Natural killer cell treated with Interleukin-12 subunit alpha and Interleukin-12 subunit beta and Interleukin-15 and Interleukin-18, amount 100 ng/mL, for 72 hours (primary cell): Measurements from ENCODE around the gene UVSSA. TPM values are rescaled to one million over a fixed set of nuclear protein-coding genes. Genes with fewer than 3 reads are reported as not detected.

Experiments
- ATAC-seq, 2 donors: fragments of 150-1000 bp; cut with Tn5 transposase in 1 of 2; sonication (Bioruptor Pico), chemical (Tn5 transposase) in 1 of 2; 2 replicates each; pipeline ENCODE4 v1.10.0; 2021
- DNase-seq: peaks from one replicate; pipeline ENCODE4 v3.0.0; 2022; ENCODE audit warnings: low spot score
- H3K27ac Mint-ChIP-seq, 2 donors: 1 replicate in 1 of 2; 2 replicates in 1 of 2; pipeline ENCODE4 v1.8.0; 2022; ENCODE audit warnings: mixed read lengths in 2 of 2, mild to moderate bottlenecking in 1 of 2, moderate library complexity in 1 of 2
- H3K27me3 Mint-ChIP-seq, 2 donors: 1 replicate in 1 of 2; 2 replicates in 1 of 2; pipeline ENCODE4 v1.8.0; 2022; ENCODE audit warnings: mixed read lengths in 2 of 2
- H3K36me3 Mint-ChIP-seq: one replicate; pipeline ENCODE4 v1.8.0; 2022; ENCODE audit warnings: mixed read lengths
- H3K4me1 Mint-ChIP-seq, 2 donors: 1 replicate in 1 of 2; 2 replicates in 1 of 2; pipeline ENCODE4 v1.8.0; 2022; ENCODE audit warnings: low read depth in 2 of 2, mixed read lengths in 2 of 2, mild to moderate bottlenecking in 1 of 2
- H3K4me3 Mint-ChIP-seq: one replicate; pipeline ENCODE4 v1.8.0; 2022; ENCODE audit warnings: mixed read lengths
- H3K9me3 Mint-ChIP-seq: 2 replicates; pipeline ENCODE4 v1.8.0; 2022; ENCODE audit warnings: mixed read lengths
- total RNA-seq, 2 donors: library from RNA; stranded (reverse); gene quantifications; one replicate each; pipeline ENCODE4 v1.2.3, GENCODE V29; 2022

Gene UVSSA
- total RNA-seq, 2 donors from 2014 or later: 19.6 to 25.1 TPM

- Mint-ChIP-seq H3K27me3 (peaks cover 0 to 3% of the 10 kb centered on the region in 2 donors), H3K27ac (no peak overlapping the region), H3K9me3 (no peaks in the 10 kb centered on the region), H3K36me3 (peaks cover 4% of the 10 kb centered on the region), H3K4me3 (no peak overlapping the region), H3K4me1 (peaks cover 0 to 2% of the 10 kb centered on the region in 2 donors)
- DNase-seq: no peak
- ATAC-seq: no peak
Measured at GRCh38 chr4:1396806-1397455, 49.9 kb downstream of the UVSSA start.

- H3K27me3 Mint-ChIP-seq: peaks cover 0 to 7% of the 10 kb centered on the region in 2 donors
- no peak overlapping the region for H3K27ac Mint-ChIP-seq
- H3K36me3 Mint-ChIP-seq: peaks cover 4% of the 10 kb centered on the region
- ATAC-seq (no peak), DNase-seq (no peak)
- peaks cover 0 to 2% of the 10 kb centered on the region in 2 donors for H3K4me1 Mint-ChIP-seq
- no peaks in the 10 kb centered on the region for H3K9me3 Mint-ChIP-seq
- H3K4me3 Mint-ChIP-seq: no peak overlapping the region
Measured at GRCh38 chr4:1398681-1399507, 51.9 kb downstream of the UVSSA start.

- Mint-ChIP-seq H3K9me3 (no peaks in the 10 kb centered on the region), H3K4me3 (no peak overlapping the region), H3K4me1 (peaks cover 0 to 2% of the 10 kb centered on the region in 2 donors), H3K36me3 (peaks cover 4% of the 10 kb centered on the region), H3K27me3 (peaks cover 0 to 8% of the 10 kb centered on the region in 2 donors), H3K27ac (no peak overlapping the region)
- ATAC-seq: no peak
- DNase-seq: peak; percentile 53
Measured at GRCh38 chr4:1399508-1400190, 52.6 kb downstream of the UVSSA start.

- Mint-ChIP-seq H3K27me3 (peaks cover 3 to 9% of the 10 kb centered on the region in 2 donors), H3K4me3 (no peak overlapping the region), H3K9me3 (no peaks in the 10 kb centered on the region), H3K4me1 (peaks cover 0 to 2% of the 10 kb centered on the region in 2 donors), H3K27ac (no peak overlapping the region), H3K36me3 (peaks cover 4% of the 10 kb centered on the region)
- ATAC-seq (no peak), DNase-seq (no peak)
Measured at GRCh38 chr4:1400191-1400805, 53.3 kb downstream of the UVSSA start.

- H3K4me1 Mint-ChIP-seq: no peaks in the 10 kb centered on the region
- H3K27me3 Mint-ChIP-seq: peaks cover 7 to 11% of the 10 kb centered on the region in 2 donors
- ATAC-seq (no peak), DNase-seq (no peak)
- H3K9me3 Mint-ChIP-seq: no peaks in the 10 kb centered on the region
- no peak overlapping the region for H3K27ac Mint-ChIP-seq
- no peak overlapping the region for H3K4me3 Mint-ChIP-seq
- H3K36me3 Mint-ChIP-seq: no peaks in the 10 kb centered on the region
Measured at GRCh38 chr4:1400831-1401408, 53.9 kb downstream of the UVSSA start.

GRCh38 chr4:1401409-1402020 is 54.5 kb downstream of the UVSSA start:
- Mint-ChIP-seq H3K27ac (no peak overlapping the region), H3K9me3 (no peaks in the 10 kb centered on the region), H3K4me1 (no peaks in the 10 kb centered on the region), H3K36me3 (no peaks in the 10 kb centered on the region), H3K4me3 (no peak overlapping the region), H3K27me3 (peaks cover 7 to 11% of the 10 kb centered on the region in 2 donors)
- DNase-seq (no peak), ATAC-seq (no peak)

- H3K4me3 Mint-ChIP-seq: no peak overlapping the region
- no peak overlapping the region for H3K27ac Mint-ChIP-seq
- peaks cover 7 to 12% of the 10 kb centered on the region in 2 donors for H3K27me3 Mint-ChIP-seq
- no peaks in the 10 kb centered on the region for H3K36me3 Mint-ChIP-seq
- no peaks in the 10 kb centered on the region for H3K4me1 Mint-ChIP-seq
- DNase-seq (no peak), ATAC-seq (no peak)
- no peaks in the 10 kb centered on the region for H3K9me3 Mint-ChIP-seq
Measured at GRCh38 chr4:1402021-1402515, 55.1 kb downstream of the UVSSA start.

- Mint-ChIP-seq H3K4me3 (no peak overlapping the region), H3K36me3 (no peaks in the 10 kb centered on the region), H3K4me1 (no peaks in the 10 kb centered on the region), H3K27me3 (peaks cover 12 to 16% of the 10 kb centered on the region in 2 donors), H3K27ac (no peak overlapping the region), H3K9me3 (no peaks in the 10 kb centered on the region)
- ATAC-seq (no peak), DNase-seq (no peak)
Measured at GRCh38 chr4:1402516-1403091, 55.6 kb downstream of the UVSSA start.

- no peaks in the 10 kb centered on the region for H3K9me3 Mint-ChIP-seq
- H3K36me3 Mint-ChIP-seq: no peaks in the 10 kb centered on the region
- no peak for DNase-seq
- no peak overlapping the region for H3K27ac Mint-ChIP-seq
- peaks cover 15 to 20% of the 10 kb centered on the region in 2 donors for H3K27me3 Mint-ChIP-seq
- ATAC-seq: no peak
- no peak overlapping the region for H3K4me3 Mint-ChIP-seq
- H3K4me1 Mint-ChIP-seq: no peaks in the 10 kb centered on the region
Measured at GRCh38 chr4:1403177-1403583, 56.2 kb downstream of the UVSSA start.

- Mint-ChIP-seq H3K36me3 (no peaks in the 10 kb centered on the region), H3K27me3 (peaks cover 22 to 25% of the 10 kb centered on the region in 2 donors), H3K4me3 (no peak overlapping the region), H3K4me1 (no peaks in the 10 kb centered on the region), H3K27ac (no peak overlapping the region), H3K9me3 (no peaks in the 10 kb centered on the region)
- ATAC-seq (no peak), DNase-seq (no peak)
Measured at GRCh38 chr4:1403591-1404572, 56.9 kb downstream of the UVSSA start.

GRCh38 chr4:1404573-1405253 is 57.7 kb downstream of the UVSSA start:
- Mint-ChIP-seq H3K9me3 (no peaks in the 10 kb centered on the region), H3K4me3 (no peak overlapping the region), H3K4me1 (no peaks in the 10 kb centered on the region), H3K27me3 (peaks cover 30% of the 10 kb centered on the region in 2 donors), H3K36me3 (no peaks in the 10 kb centered on the region), H3K27ac (no peak overlapping the region)
- no peak for DNase-seq
- no peak for ATAC-seq
